IPS-NIHi11 (cell line): ENCODE results near the gene MYH10.

Source experiments
- DNase-seq: peaks from one replicate; pipeline ENCODE4 v3.0.0; 2012; ENCODE audit warnings: mixed read lengths, low spot score

Gene MYH10

DNA sequence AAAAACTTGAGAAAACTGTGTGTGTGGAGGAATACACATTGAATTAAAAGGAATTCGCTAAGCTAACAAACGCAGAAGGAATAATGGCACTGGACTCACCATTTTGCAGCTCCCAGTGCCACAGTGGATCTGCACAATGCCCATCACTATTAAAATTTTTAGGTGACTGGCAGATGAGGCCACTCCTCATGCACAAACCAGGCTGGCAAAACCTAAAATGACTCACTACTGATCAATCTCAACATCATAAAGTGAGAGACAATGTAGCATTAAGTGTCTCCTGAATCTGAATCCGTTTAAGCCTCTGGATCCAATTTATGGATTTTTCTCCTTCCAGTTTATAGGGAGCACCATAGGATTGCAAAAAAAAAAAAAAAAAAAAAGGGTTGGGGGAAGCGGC lies 20.6 kb downstream of the MYH10 start:
- DNase-seq, result no peak

DNA sequence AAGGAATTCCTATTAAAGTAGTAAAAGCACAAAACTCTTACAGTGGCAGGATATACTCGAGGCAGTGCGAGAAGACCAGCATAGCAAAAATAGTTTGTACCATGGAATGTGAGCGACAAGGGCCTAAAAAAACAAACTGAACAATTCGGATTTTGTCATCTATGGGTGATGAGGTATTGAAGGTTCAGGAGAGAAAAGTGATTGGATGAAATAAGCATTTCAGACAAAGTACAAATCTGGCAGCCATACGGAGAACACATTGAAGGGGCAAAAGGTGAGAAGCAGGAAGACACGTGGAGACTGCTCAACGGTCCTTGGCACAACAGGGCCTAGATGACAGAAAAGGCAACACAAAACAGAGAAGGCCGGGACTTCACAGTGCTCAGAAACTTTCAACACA lies 22.5 kb downstream of the MYH10 start:
- DNase-seq, result no peak

DNA sequence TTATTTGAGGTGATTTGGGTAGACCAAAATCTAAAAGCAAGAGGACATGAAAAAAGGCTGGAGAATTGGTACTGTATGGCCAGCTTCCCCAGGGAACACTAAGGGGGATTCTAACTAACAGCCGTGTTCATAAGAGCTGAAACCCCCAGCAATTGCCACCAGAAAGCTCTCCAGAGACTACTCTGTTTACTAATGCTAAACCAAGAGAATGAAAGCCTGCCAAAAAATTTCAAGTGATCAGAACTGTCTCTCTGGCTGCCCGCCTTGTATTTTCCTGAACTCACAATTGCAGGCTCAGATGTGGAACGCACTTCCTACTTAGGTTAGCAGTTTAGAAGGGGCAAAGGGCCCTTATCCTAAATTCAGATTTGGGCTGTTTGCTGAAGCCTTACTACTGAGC lies 24.1 kb downstream of the MYH10 start:
- no peak for DNase-seq

DNA sequence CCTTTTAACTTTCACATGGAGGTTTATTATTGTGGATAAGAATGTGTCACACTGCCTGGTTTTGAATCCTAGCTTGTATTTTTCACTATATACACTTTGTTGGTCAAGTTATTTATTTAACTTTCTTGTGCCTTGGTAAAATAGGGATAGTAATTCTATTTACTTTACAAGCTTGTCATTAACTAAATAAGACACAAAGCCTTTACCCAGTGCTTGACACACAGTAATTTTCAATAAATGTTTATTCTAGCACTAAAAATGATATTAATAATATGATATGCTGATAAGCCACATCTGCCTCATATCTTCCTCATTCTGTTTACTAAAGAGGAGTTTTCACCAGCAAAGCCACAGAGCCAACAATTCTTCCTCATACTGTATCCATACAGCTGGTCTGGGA lies 27.8 kb downstream of the MYH10 start:
- no peak for DNase-seq

DNA sequence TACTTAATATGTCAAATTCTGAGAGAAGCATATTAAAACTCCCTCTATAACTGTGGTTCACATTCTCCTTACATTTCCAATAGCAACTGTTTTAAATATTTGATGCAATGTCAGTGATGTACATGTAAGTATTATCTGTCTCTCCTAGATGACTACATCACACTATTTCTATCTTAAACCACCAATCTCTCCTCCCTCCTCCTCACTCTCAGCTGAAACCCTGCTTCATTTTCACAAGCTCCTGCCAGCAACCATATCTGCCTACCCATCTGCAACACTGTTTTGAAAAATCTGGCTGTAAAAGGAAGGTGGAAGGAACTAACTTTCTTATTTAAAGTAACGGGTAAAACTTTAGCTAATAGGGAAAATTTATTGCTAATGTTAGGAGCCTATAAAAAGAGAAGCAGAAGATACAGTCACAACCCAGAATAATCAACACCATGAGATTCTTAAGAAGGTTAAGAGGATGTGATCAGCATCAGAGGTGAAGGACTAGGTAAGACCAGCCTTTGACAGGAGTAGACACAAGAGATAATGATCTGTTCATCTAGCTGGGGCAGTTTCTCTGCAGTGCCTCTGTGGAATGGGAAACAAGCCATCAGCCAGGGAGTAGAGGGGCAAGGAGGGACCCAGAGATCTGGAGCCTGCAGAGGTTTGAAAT lies 31.0 kb downstream of the MYH10 start:
- DNase-seq, result no peak

DNA sequence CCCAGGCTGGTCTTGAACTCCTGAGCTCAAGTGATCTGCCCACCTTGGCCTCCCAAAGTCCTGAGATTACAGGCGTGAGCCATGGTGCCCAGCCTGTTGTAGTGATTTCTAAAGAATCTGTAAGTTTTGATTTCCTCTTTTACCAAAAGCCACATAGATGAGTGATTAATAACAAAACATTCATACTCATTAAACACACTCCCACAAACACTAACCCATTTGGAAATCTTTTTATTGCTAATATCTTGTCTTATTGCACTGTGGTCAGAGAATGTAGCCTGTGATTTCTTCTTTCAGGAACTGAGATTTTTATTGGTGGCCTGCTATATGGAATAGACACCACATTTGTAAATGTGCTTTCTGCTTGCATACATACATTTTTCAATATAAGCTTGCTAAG lies 31.6 kb downstream of the MYH10 start:
- DNase-seq, result no peak

DNA sequence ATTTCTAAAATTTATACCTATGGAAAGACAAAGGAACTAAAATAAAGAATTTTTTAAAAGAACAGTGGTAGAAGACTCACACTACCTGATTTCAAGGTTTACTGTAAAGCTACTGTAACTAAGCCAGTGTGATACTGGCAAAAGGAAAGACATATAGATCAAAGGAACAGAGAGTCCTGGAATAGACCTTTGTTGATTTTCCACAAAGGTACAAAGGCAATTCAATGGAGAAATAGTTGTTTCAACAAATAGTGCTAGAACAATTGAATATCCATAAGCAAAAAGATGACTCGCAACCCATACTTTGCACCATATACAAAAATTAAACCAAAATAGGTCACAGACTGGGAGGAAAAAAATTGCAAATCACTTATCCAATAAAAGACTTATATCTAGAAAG lies 36.7 kb downstream of the MYH10 start:
- no peak for DNase-seq

DNA sequence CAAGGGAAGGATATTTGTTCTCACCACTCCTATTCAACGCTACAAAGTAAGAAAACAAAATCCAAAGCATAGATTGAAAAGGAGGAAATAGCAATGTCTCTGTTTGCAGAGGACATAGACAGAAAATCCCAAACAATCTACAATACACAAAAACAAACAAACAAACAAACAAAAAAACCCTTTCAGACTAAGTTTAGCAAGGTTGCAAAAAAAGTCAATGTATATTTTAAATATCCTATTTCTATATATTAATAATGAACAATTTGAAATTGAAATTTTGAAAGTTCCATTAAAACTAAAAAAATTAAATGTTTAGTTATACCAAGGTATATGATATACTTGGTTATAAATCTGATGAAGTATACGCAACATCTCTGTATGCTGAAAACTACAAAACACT lies 37.2 kb downstream of the MYH10 start:
- no peak for DNase-seq

DNA sequence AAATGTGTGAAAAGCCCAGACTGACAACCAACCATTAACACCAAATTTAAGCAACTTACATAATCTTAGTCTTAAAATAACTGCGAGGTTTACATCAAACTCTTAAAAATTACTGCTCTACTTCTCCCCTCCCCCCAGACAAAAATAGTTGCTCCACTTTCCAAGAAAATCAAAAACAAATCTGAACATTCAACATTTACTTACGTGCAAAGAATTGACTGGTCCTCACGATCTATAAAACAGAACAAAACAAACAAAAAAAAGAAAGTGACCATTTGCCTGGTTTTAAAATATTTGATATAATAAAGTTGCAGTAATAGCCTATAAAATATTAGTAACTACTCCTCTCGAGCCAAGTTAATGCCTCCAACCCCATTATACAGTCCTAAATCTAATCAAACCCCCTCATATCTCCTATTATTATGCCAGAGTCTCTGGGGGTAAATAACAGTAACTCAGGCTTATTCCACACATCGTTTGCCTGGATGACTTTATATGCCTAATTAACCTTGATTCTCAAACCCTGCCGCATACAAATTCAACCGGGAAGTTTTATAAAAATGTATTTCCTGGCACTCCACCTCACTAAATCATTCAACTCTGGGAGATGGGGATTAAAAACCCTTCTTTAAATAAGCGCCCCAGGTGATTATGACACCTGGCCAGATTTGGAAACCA lies 41.5 kb downstream of the MYH10 start:
- DNase-seq, result no peak

DNA sequence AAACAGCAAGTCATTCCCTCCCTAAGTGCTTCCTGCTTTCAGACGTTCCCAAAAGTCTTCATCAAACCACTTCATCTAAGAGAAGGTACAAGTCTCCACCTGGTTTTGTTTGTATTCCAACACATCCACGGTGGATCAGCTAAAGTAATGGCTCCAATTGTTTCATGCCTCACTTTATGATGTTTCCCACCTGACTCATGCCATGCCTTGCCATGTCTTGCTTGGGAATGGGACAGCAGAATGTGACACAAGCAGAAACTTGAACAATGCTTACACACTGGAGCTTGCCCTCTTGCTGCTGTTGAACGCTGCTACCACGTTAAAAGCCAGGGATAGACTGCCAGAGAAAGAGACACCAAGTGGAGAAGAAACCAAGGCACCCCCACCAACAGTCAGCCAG lies 43.8 kb downstream of the MYH10 start:
- no peak for DNase-seq

DNA sequence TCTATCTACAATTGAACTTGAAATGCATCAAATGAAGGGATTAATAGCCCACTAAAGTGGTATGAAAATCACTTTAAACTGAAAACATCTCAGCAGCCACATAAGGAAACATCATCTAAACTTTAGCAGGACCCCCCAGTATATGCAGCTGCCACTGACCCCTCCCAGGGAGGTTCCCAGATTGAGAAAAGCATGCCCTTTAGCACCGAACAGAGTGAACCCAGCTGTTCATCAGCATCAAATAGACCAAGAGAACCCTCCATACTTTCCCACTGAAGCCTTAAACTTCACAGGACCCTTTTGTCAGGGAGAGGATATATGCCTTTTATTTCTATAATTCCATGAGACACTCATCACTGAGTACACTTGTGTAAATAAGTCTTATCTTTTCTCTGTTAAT lies 44.6 kb downstream of the MYH10 start:
- no peak for DNase-seq

DNA sequence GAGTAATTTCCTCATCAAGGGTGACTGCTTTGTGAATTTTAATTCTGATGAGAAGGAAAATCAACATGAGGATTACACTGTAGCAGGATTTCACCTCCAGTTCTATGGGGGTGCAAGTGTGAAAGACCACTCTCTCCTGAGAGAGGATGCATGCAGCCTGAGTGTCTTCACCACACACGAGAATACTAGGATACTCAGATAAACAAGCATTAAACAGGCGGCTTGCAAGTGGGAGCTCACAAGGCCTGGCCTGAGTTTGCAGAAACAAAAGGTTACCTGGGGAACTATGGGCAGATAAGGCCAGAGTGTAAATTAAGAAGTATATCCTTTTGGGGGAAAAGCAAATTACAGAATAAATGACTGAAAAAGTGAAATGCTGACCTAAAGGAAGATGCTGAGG lies 46.6 kb downstream of the MYH10 start:
- DNase-seq, result no peak

DNA sequence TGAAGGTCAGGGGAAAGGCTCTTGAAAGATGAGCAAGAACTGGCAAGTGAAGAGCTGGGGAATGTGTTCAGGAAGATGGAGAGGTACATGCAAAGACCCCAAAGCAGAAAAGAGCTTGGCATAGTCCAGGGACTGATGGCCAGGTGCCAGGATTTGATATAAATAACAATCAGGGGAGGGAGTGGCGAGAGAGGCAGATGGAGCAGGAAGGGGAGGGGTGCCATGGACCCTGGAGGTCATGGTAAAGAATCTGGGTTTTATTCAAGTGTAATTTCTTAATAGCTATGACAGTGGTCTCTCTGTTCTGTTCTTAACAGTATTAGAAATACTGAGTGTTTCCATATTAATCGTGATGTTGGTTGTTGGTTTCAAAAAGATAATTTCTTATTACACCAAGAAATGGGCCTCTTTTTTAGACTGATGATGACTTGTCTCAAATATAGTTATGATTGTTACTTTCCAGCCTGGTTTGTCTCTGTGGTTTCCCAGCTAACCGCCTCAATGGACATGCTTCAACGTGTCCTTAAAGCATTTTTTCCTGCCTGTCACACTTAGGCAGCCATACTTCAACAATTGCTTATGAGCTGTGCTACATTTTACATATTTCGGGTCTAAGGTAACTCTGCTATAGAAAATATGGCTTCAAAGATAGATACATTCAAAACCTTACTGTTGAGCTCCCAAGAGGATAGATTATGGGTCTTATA lies 49.4 kb downstream of the MYH10 start:
- no peak for DNase-seq

DNA sequence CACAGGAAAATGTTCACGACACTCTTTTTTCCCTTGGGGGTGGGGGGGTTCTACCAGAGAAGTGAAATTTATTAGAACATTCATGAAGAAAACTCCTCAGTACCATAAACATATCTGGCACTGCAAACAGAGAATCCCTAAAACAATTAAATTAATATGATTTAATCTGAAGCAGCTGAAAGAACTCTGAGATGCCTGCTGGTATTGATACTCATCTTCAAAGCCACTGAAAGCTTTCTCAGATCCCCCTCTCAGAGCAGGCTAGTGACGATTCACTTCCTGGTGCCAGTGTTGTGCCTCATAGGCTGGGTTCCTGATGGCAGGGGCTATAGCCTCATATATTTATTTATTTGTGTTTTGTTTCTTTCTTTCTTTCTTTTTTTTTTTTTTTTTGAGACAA lies 52.7 kb downstream of the MYH10 start:
- DNase-seq, result no peak

DNA sequence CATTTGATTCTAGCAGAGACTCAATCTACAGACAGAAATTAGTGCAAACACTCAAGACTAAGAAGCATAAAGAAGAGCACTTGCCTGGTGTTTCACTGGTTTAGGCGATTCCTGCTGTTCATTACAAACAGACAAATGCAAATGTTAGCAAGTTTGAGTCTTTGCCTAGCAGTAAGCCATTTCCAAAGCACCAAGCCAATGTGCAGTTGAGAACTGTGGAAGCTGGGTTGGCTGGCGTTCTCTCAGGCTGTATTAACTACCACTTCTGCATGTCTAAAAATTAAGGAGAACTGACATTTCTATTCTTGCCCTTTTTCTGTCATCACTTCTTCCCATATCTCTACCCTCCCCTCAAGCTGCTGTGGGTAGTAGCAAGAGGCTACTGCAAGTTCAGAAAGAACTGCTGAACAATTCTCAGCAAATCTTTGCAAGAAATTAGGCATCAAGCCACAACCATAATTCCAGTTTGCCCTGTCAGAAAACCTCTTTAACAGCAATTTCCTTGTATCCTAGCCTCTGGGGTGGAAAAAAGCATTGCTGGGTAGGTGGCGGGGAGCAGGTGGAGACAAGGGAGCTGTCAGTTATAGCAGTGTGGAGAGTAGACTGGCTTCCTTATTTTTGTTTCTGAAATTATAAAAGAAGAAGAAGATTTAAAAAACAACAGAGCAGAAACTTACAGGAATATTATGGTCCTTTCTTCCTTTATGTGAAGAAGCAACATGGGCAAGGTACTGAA lies 53.8 kb downstream of the MYH10 start:
- DNase-seq, result no peak

DNA sequence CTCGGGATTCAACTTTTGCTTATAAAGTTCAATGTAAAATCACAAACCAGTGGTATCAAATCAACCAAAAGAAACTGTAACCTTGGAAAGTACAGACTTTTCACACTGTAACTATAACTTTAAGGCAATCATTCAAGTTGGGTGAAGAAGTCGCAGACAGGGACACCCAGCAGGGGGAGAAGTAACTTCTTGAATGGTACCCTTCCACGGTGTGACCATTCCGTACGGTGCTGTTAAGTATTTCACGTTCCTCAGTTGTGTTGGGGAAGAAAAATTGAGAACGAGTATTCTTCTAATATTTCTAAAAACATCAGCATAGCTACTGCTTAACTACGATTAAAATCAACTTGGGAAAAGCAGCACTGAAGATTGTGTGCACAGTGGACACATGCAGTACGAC lies 55.8 kb downstream of the MYH10 start:
- no peak for DNase-seq

DNA sequence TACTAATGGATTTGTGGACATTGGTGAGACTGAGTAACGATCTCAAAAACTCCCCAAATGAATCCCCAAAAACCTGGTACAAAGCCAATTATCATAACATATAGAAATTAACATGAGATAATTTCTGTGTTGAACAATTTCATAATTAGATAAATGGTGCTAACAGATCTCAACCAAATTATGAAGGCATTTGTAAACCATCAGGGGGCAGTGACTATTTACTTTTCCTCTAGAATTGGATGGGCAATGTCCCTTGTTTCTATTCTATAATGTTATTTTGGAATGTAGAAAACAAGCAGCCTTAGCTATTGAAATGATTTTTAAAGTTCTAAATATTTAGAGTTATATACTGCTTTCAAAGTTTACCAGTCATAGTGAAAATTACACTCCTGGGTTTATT lies 57.8 kb downstream of the MYH10 start:
- no peak for DNase-seq

DNA sequence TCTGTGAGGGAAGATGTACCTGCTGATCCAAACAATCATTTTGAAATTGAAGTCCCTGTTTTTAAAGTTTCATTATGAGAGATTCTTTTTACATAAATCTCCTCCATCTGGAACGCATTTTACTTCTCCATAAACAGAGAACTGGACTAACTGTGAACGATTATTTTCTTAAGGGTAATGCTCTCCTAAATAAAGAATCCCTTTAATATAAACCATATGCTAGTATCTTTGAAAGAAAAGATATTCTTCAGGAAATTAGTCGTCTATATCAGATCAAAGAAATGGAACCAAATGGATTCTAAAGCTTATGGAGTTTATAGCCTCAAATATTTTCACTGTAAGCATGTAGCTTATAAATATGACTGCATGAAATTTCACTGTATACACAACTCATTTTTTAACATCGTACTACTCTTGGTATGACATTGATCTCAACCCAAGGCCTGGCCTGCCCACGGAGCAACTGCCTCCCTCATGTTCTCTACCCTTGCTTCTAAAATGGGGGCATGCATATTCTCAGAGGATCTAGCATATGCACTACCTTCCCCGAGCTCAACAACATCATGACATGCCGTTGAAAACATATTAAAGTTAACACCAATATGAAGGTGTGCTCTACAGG lies 66.4 kb downstream of the MYH10 start:
- no peak for DNase-seq

DNA sequence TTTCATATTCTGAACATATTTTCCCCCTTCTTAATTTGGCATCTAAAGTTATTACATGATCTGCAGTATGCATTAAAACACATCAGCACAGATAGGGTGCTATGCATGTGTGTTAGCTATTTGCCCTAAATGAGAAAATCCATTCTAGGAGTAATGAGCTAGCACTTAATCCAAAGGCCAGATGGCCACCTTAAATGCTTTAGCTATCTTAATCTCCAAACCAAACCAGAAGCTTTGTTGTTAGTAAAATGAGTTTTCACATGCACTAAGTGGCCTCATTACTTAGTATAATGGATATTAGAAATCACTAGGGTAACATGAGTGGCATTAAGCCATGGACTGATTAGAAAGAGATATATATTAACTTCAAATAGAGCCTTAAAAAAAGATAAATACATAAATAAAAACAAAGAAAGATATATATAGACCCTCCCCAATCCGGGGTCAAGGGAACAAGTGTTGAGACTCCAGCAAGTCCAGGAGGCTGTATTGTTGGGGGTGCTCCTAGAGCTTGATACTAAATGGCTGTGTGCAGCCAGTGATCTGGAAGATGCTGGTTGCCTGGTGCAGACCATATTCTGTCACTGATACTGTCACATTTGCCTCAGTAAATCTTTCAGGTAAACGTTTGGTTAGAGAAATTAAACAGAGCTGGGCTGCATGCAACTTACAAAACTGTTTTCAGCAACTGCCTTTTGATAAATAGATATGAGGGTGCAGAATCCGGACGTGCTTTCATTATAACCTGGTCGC lies 67.3 kb downstream of the MYH10 start:
- DNase-seq, result no peak

DNA sequence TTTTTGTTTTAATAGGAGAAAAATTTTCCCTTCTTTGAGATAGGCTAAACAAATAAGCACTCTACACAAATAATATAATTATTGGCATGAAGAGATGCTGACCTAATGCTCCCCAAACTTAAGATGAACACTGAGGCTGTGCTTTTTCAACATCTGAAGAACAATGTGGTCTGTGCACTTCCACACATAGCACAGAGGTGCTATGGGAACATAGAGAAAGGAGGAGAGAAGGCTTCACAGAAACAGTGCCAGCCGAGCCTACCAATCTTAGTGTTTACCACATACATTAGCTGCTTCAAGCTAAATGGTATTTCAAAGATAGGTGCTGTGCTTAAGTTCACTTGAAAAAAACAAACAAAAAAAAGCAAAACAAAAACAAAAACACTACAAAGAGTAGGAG lies 72.4 kb downstream of the MYH10 start:
- DNase-seq, result no peak

DNA sequence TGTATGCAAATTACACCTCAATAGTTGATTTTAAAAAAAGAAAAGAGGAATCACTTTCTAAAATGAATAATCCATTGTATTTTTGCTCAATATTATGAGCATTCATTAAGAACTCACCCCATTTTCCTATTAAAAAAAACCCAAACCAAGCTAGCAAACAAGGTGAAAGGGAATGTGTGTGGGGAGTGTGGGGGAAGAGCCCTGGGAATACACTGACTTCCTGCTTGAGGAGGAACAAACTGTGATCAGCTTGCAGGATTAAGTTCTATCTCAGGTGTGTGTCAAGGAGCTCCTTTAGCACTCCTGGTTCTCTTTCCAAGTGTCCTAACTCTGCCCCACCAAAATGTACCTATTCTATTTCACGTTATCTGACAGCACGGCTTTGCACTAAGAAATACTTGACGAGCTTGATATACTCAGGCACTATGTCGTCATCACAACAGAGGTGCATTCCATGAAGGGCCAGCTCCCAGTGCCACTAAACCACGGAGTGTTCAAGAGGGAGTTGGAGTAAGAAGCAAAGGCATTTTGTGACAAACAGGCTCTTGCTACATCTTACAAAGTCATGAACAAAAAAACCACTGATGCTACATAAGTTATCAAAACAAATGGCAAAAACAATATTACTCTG lies 73.2 kb downstream of the MYH10 start:
- DNase-seq, result no peak
